OCI-LY1 (cell line): Measurements from ENCODE around the gene PCBP3.

Source experiments
- CTCF ChIP-seq: fragments of 200-600 bp; sonication (generic), shearing (Covaris generic); IDR thresholded peaks from 2 replicates; pipeline ENCODE4 v1.5.1; 2017; ENCODE audit warnings: mild to moderate bottlenecking, antibody characterized with exemption, low read length, moderate library complexity, mixed read lengths
- EZH2 ChIP-seq: fragments of 200-600 bp; sonication (generic), shearing (Covaris generic); IDR thresholded peaks from 2 replicates; pipeline ENCODE4 v1.8.0; 2017; ENCODE audit warnings: borderline replicate concordance, mixed run types, mild to moderate bottlenecking, antibody characterized with exemption, low read length, moderate library complexity, mixed read lengths

- TF ChIP-seq CTCF: no peak
- TF ChIP-seq EZH2: no peak
Observed at GRCh38 chr21:45909238-45909988, 265.9 kb downstream of the PCBP3 start.
